GM19238 (cell line): ENCODE results near the gene PRCD.

Experiments
- DNase-seq: peaks from one replicate; pipeline ENCODE4 v3.0.0; 2011; ENCODE audit warnings: low spot score; ENCODE audit not compliant: insufficient read length

The PRCD gene

DNA sequence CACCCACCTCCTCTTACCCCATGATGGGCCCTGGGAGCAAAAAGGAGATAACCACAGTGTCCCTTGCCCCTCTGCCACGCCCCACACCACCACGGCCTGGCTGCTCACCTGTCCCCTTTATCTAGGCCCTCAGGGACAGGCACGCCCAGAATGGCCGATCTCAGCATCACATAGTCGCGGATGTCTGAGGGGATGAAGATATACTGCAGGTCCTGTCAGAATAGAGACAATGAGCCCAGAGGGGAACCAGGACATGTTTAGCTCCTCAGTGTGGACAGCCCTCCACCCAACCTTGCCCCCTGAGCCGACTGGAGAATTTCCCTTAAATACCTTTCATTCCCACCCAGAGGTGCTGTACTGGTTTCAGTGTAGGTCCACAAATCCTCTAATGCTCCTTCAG is 30.6 kb downstream of the PRCD start:
- no peak for DNase-seq

DNA sequence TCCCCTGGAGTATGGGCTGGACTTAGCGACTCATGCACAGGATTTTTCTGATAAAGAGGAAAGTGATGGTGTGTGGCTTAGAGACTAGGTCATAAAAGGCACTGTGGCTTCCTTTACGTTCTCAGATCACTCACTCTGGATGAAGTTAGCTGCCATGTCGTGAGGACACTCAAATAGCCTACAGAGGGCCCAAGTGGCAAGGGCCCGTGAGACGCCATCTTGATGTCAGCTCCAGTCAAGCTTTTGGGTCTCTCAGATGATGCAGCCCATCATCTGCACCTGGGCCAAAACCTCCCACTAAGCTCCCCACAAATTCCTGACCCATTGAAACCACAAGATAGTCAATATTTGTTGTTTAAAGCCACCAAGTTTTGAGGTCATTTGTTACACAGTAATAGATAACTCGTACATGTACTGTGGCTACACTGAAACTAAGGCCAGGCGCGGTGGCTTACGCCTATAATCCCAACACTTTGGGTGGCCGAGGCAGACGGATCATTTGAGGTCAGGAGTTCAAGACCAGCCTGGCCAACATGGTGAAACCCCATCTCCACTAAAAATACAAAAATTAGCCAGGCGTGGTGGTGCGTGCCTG is 31.1 kb downstream of the PRCD start:
- no peak for DNase-seq

DNA sequence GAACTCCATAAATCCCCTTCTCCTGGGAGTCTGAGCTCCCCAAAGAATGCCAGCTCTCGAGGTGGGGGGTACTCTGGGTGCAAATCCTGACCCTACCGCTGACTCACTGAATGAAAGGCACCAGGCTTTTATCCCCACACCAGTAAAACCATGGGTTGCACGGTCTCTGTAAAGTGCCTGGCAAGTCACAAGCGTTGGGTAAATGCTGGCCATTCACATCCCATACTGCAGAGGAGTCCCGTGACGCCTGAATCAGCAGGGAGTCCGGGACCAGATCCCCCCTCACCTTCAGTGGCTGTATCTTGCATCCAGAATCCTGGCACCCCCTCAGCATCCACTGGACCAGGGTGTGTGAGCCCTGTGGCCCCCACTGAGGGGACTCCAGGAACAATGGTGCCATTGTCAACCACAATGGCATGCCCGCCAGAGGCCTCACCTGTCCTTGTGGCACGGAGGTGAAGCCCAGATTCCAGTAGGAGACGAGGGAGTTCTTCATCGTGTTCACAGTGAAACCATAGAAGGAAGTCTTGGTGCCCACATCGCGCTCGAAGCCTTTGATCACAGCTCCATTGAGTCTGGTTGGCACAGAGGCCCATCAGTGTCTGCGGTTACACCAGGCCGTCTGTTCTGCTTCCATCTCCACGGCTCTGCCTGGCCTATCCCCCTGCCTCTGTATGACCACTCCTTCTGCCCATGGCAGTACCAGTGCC is 32.5 kb downstream of the PRCD start:
- no peak for DNase-seq

DNA sequence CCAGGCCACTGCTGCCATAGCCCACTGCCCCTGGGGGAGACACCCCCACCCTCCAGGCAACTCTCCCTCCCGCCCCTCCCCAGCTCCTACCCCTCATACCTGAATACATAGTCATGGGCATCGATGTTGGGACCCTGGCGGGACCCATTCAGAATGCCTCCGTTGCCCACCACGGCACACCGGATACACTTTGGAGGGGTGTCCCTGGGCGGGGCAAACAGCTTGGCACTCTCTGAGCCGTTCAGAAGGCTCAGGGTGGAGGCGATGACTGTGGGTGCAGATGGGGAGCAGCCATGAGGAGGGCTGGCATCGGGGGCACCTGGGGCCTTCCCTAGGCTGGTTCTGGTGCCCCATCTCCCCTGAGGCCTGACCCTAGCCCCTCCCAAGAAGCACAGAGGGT is 33.3 kb downstream of the PRCD start:
- DNase-seq = no peak

DNA sequence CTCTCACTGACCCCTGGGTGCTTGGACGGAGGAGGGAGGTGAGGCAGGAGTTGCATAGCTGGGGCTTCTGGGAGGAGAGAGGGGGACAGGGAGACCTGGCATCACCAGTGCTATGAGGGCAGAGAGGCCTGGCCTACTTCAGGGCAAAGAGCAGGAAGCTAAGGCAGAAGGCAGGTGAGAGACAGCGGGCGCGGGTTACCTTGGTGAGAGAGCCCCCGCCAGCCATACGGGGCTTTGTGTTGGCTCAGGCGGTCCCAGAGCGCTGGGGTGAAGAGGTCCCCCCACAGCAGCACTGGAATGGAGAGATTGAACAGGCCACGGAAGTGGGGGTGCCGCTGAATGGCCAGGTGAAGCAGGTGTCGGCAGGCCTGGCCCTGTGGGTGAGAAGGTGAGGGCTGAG is 34.3 kb downstream of the PRCD start:
- no peak for DNase-seq

DNA sequence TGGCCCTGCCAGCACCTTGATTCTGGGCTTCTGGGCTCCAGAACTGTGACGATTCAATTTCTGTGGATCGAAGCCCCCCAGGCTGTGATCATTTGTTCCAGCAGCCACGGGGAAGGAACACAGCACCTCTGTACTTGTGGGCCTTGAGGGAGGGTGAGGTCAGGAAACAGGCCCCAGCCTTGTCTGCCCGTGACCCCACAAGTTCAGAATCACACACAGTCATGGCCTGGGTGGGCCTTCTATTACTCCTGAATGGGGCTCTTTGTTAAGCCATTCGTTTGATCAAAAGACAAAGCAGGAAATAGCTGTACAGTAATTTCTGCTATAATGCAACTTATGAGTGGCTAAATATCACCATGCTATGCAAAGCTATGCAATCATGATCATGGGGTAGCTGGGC is 35.7 kb downstream of the PRCD start:
- no peak for DNase-seq

DNA sequence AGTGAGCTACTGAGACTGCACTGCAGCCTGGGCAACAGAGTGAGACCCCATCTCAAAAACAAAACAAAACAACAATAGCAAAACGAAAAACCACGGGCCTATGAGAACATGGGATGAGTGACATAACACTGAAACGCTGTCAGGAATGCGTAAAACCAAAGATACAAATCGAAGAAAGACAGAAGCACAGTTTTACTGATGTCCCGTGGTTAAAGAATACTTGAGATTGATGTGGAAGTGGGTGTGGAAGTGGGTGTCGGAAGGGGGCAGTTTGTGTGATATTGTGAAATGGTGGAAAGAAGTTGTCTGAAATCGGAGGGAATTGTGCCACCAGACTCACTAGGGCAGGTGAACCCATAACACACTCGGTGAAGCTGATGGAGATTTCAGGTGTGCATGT is 36.3 kb downstream of the PRCD start:
- DNase-seq = no peak

DNA sequence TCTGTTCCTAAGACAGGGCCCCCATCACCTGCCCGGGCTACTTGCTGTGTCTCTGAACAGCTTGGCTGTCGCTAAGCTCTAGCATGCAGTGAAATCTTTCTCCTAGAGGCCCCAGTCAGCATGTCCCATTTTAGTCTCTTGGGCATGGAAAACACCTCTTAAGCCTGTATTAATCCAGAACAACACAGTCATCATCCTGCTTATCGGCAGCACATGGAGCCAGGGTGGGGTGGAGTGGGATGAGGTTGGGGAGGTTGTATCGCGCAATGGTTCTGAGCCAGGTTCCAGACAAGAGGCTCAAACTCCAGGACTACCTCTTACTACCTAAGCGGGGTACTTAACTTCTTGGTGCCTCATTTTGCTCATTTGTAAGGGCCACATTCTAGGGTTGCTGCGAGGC is 38.0 kb downstream of the PRCD start:
- no peak for DNase-seq

DNA sequence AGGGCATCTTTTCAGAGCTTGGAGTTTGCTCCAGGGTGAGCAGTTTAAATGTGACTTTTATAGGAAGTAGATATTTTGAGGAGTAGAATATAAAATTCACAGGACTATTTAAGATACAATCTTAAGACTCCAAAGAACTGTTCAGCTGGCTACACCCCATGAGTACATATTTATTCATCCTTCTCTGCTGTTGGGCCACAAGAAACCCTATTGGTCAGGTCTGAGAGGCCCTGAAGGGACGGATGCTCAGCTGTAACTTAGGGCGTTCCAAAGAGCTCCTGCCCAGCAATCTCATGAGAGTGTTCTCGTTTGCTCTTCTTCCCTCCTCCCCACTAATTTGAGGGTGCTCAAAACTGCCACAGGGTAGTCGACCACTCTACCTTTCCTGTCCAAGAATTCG is 38.5 kb downstream of the PRCD start:
- DNase-seq = no peak

DNA sequence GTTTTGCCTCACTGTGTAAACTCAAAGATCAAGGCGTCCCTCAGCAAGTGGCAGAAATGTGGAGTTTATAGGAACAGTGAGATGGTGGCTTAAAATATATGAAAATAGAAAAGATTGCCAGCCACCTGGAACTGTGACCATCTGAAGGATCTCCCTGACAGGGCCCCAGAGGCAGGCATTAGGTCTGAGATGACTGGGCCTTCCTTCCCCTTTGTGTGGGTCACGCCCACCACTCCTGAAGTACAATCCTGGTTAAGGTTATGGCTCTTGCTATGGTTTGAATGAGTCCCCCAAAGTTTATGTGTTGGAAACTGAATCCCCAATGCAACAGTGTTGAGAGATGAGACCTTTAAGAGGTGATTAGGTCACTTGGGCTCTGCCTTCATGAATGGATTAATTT is 39.4 kb downstream of the PRCD start:
- no peak for DNase-seq

DNA sequence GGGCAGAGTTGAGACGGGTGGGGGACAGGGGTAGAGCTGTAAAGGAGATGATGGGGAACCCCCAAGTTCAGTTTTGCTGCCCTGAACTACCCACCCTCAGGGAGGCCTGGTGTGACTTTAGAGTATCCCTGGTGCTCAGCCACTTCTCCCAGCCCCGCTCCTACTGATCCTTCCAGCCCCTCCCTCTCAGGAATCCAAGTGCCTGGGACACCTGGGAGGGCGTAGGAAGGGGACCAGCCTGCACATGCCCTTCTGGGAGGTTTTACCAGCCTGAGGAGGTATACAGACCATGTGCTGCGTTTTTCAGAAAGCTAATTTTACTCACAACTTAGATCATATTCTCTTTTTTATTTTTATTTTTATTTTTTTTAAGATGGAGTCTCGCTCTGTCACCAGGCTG is 41.7 kb downstream of the PRCD start:
- DNase-seq = no peak

DNA sequence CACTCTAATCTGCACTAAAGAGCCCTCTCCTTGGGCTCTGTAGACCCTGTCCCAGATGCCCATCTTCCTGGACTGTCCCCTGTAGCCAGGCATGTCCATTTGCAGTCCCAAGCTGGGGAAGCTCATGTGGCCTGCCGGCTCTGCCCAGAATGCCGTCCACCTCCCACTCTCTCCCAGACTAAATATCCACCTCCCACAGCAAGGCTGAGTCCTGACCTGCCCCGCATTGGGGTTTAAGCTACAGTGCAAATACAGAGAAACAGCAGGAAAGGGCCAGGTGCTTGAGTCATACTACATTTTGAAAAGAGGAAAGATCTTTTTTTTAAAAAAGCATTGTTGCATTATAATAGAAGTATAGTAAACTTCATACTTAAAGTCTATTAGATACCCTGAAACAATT is 42.8 kb downstream of the PRCD start:
- no peak for DNase-seq

DNA sequence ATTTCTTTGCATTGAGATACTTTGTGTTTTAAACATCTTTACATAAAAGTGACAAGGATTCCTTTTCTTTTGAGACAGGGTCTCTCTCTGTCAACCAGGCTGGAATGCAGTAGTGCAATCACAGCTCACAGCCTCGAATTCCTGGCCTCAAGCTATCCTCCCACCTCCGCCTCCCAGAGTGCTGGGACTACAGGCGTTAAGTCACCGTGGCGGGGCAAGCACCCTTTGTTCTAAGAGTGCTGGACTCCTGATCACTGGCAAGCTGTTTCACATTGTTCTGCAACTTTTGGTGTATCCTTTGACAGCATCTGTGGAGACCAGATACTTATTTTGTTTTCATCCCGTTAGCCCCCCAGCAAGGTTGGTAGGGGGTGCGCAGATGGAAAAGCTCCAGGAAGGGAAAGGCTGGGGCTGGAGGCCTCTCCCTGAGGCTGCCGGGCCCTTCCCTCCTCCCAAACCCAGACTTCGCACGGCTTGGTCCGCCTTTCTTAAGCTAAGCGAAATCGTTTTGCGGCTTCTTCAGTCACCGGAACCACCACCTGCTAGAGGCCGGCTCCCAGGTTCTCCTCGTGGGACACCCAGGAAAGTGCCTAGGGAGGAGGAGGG is 44.7 kb downstream of the PRCD start:
- no peak for DNase-seq

DNA sequence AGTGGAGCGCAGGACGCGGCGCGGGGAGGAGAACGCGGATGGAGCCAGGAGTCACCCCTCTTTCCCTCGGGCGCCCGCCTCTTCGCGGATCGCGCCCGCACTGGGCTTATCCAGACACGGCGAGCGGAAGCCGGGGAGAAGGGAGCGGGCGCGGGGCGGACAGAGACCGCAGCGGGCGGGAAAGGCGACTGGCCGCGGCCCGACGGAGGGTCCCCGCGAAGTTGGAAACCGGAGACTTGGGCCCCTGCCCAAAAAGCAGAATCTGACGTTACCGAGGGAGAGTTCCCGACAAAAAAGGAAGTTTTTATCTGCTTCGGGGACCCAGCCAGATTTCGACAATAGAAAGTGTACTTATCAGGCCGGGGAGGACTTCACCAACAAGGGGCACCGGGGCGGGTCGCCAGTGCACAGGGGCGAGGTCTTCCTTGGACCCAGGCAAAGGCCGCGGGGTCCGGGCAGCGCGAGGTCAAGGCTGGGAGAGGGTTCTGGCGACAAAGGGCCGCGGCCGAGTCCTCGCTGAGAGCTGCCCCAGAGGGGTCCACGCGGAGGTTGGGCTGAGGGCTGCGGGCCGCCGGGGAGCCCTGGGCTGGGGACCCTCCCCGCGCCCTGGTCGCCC is 45.3 kb downstream of the PRCD start:
- no peak for DNase-seq

DNA sequence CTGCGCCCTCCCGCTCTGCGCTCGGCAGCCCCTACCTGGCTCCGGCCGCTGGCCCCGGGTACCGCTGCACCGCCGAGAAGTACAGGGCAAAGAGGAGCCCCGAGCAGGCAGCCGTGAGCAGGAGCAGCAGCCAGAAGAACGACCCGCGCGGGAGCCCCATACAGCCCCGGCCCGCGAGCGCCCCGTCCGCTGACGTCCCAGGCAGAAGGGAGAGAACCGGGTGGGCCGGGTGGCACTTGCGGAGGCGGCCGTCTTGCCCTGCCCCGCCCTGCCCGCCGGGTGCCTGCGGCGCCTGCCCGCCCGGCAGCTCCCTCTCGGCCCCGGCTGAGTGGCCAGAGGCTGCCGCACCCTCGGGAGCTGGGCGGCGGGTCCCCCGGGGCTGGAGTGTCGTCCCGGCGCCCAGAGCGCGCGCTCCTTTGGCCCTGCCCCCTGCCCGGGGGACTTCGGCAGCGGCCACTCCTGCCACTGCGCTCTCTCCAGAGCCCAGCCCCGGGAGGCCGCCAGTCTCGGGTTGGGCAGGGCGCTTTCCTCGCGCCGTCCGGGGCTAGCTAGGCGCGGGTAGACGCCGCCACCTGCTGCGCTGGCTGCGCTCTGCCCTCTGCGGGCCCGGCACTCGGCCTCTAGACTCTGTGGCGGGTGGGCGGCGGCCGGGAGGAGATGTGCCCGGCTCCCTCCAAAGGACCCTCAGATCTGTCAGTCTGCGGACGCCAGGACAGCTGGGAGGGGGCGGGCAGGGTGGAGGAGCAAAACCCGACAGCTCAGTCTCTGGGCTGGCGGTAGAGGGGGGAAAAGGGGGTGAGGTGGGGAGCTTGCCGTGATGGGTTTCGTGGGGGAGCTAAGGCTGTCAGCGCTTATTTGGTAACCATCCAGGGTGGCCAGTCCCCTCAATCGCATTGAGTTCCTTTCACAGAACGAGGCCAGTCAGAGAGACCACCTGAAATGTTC is 46.1 kb downstream of the PRCD start, which contains the start of gene ST6GALNAC2:
ST6GALNAC2 (minus strand) TSS at position 212 of the 945 bp plus-strand sequence; CDS start at position 160, 52 bp downstream.
- DNase-seq = no peak

DNA sequence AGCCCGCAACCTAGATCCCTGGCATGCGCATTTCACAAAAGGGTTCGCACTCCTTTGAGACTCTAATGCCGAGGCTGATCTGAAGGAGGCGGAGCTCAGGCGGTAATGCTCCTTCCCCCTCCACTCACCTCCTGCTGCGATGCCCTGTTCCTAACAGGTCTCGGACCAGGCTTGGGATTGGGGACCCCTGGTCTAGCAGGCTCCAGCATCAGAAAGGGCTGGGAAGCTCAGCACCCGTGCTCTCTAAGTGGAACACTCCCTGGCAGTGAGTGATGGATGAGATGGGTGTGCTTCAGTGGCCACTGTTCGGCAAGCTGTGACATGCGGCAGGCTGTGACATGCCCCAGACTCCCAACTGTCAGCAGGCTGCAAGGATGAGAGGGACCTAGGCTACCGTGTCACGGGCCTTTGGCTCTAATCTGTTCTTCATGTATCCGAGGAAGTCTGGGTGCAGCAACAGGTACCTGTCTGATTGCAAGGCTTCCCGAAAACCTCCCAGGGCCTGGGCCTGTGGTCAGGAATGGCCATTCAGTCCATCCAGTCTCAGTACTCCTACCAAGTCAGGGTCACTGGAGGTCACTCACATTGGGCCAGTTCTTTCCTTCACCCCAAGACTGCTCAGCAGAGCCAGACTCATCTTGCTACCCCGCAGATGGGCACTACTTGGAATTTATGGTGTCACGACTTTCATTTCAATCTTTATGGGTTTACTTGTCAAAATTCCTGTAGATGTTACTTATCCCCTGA is 47.1 kb downstream of the PRCD start:
- no peak for DNase-seq

DNA sequence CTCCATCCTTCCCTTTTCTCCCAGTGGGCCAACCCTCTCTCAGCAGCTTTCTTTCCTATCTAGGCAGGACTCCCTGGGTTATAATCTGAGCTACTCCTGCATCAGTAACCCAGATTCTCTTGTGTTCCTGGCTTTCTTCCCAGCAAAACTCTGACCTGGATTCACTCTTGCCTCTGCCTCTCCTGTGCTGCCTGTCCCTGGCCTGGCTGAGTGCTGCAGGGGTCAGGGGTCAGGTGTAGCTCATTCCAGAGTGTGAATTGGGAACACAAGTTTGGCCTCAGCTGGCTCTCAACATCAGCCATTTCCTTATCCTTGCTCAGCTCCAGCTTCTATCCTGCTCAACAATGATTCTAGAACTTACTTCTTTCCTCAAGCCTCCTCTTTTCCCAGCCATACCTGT is 48.3 kb downstream of the PRCD start:
- DNase-seq = no peak

DNA sequence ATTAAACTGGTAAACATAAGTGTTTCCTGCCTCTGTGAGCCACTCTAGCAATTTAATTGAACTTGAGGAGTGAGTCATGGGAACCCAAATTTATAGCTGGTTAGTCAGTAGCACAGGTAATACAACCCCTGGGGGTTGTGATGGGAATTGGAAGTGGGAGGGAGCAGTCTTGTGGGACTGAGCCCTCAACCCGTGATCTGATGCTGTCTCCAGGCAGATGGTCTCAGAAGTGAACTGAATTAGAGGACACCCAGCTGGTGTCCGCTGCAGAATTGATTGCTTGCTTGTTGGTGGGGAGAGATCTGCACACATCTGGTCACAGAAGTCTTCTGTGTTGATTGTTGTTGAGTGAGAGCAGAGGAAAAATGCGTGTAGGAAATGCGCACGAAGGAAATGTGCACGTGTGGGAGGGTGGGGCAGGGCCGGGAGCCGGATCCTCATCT is 53.6 kb downstream of the PRCD start:
- no peak for DNase-seq

DNA sequence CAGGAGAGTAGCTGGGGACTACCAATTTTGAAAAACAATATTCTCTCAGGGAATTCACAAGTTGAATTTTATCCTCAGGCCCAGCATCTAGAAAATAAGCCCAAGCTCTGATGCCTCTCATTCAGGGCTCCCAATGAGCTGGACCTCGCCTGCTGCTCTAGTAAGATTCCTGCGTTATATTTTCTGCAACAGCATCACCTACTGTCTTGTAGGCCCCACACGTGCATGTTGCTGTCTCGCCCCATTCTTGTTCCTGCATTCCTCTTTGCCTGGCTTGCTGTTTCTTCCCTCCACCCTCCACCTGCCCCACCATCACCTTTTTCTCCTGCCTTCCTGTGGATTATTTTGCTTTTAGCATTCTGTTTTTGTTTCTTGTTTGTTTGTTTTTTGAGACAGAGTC is 54.1 kb downstream of the PRCD start:
- DNase-seq = no peak

DNA sequence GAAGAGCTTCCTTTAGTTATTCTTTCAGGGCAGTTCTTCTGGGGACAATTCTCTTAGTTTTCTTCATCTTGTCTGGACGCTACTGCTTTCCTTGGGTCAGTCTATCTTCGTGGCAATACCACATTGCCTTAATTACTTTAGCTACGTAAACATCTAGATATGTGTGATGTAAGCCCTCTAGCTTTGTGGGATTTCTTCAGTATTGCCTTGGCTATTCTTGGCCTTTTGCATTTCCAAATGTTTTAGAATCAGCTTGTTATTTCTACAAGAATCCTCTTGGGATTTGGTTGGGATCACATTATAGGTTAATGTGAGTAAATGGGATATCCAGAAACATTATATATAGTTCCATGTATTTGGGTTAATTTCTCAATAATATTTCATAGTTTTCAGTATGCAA is 54.8 kb downstream of the PRCD start:
- no peak for DNase-seq
